HUES48 (cell line): ENCODE data around the gene RYR2.

Source experiments
- H3K27ac ChIP-seq: one replicate; pipeline ENCODE4 v1.7.0; 2013; ENCODE audit warnings: low read depth, low read length, inconsistent platforms
- H3K27me3 ChIP-seq: 2 replicates; pipeline ENCODE4 v1.6.1; 2013; ENCODE audit warnings: mild to moderate bottlenecking, low read length; ENCODE audit not compliant: control insufficient read depth, insufficient read depth
- H3K36me3 ChIP-seq: 2 replicates; pipeline ENCODE4 v1.6.1; 2013; ENCODE audit warnings: low read length; ENCODE audit not compliant: control insufficient read depth, insufficient read depth
- H3K4me1 ChIP-seq: 2 replicates; pipeline ENCODE4 v1.6.1; 2013; ENCODE audit warnings: mild to moderate bottlenecking, low read length; ENCODE audit not compliant: control insufficient read depth, insufficient read depth
- H3K4me3 ChIP-seq: 2 replicates; pipeline ENCODE4 v1.5.1; 2013; ENCODE audit warnings: mild to moderate bottlenecking, low read depth, low read length
- H3K9ac ChIP-seq: 2 replicates; pipeline ENCODE4 v1.6.1; 2013; ENCODE audit warnings: mild to moderate bottlenecking, low read depth, low read length, moderate library complexity
- H3K9me3 ChIP-seq: 2 replicates; pipeline ENCODE4 v1.6.1; 2013; ENCODE audit warnings: low read length; ENCODE audit not compliant: control insufficient read depth, insufficient read depth

The RYR2 gene

DNA sequence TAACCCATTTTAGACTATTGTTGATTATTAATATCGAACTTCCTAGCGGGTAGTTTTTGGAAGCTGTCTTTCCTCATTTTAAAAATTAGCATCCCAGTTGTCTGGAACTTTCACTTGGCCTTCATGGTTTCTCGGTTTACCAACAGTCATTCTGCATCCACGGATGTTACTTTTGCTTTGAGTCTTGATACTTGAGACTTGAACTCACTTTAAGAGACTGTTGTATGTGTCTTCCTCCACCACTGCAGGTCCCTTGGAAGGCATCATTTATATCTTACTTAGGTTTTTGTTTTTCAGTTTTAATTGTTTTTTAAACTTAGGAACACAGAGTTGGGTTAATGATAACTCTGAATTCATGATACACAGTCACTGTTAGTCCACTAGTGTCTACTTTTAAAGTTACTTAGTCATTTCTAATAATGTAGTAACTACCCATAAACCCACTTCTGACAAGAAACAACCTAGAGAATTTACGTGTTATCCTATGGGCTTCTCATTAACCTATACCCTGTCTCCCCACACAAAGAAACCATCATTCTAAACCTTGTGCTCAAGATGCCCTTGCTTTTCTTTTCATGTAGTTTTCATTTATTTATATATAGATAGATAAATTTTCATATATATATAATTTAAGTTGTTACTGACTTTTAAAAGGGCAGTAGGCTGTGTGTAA, 696.1 kb downstream of the RYR2 start:
- no peak overlapping the region for H3K27ac ChIP-seq
- no peak overlapping the region for H3K4me3 ChIP-seq
- no peaks in the 10 kb centered on the region for H3K27me3 ChIP-seq
- H3K36me3 ChIP-seq = no peaks in the 10 kb centered on the region
- peaks cover 17% of the 10 kb centered on the region for H3K4me1 ChIP-seq
- no peak overlapping the region for H3K9ac ChIP-seq
- no peaks in the 10 kb centered on the region for H3K9me3 ChIP-seq

DNA sequence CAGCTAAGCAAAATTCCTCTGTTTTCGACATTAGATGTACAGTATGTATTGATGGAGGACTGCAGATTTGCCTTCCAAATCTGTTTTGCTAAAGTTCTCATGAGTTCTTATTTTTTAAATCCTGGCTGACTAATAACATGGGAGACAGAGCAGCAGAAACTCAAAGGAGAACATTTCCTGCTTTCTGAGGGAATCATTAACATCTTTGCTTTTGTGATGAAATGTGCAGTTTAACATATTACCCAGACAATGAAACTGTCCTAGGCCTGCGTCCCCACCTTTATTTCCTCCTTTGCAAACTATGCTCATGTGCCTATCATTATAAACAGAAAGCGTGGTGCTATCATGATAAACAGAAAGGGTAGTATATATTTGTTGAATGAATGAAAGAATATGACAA, 698.9 kb downstream of the RYR2 start:
- no peaks in the 10 kb centered on the region for H3K27me3 ChIP-seq
- no peaks in the 10 kb centered on the region for H3K36me3 ChIP-seq
- H3K27ac ChIP-seq = no peak overlapping the region
- no peak overlapping the region for H3K9ac ChIP-seq
- no peaks in the 10 kb centered on the region for H3K9me3 ChIP-seq
- H3K4me3 ChIP-seq = no peak overlapping the region
- H3K4me1 ChIP-seq = peaks cover 17% of the 10 kb centered on the region

DNA sequence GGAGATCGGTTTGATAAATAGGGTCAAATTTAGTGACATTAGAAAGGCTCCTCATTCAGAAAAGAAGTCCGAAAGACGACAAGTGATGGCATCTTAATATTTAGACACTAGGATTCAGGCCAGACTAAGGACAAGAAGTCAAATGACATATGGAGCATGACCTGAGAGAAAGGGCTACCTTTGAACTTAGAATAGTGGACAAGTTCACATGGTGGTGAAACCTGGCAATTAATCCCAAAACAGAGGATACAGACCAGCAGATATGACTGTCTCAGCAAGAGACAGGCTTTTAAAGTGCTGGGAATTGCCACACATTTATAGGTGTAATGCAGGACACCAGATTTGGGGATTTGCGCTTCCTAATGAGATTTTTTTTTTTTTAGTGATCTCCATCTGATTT, 703.6 kb downstream of the RYR2 start:
- peaks cover 10% of the 10 kb centered on the region for H3K4me1 ChIP-seq
- no peak overlapping the region for H3K9ac ChIP-seq
- no peaks in the 10 kb centered on the region for H3K36me3 ChIP-seq
- no peak overlapping the region for H3K4me3 ChIP-seq
- no peaks in the 10 kb centered on the region for H3K9me3 ChIP-seq
- H3K27ac ChIP-seq = no peak overlapping the region
- H3K27me3 ChIP-seq = no peaks in the 10 kb centered on the region

DNA sequence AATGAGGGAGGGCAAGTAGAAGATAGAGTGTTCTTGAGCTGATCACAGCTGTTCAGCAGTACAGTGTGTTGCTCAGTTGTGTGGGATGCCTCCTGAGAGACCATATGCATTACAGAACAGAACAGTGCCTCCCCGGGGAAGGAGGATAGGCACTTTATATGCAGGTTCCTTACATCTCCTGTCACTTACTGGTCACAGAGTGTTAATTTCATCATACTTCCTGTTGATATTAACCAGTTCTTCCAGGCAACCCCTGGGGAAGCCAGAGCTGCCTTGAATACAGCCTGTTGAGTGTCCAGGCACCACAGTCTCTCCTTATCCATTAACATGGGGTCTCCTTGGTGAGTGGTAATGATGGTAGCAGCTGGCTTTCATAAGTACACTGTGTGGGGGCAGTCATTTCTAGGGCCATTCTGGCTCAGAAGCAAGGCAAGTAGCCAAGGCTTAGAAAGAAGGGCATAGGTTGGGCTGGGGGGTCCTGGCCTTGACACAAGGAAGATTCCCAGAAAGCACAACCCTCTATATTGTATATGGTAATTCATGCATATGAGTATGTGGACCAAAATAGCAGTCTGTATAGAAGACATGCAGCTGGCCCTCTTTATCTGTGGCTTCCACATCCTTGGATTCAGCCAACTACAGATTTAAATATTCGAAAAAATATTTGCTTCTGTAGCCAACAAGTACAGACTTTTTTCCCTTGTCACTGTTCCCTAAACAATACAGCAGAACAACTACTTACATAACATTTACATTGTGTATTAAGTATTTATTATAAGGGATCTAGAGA, 706.4 kb downstream of the RYR2 start:
- H3K9ac ChIP-seq = no peak overlapping the region
- no peaks in the 10 kb centered on the region for H3K27me3 ChIP-seq
- no peak overlapping the region for H3K4me3 ChIP-seq
- no peaks in the 10 kb centered on the region for H3K36me3 ChIP-seq
- H3K4me1 ChIP-seq = peaks cover 12% of the 10 kb centered on the region
- no peak overlapping the region for H3K27ac ChIP-seq
- no peaks in the 10 kb centered on the region for H3K9me3 ChIP-seq

DNA sequence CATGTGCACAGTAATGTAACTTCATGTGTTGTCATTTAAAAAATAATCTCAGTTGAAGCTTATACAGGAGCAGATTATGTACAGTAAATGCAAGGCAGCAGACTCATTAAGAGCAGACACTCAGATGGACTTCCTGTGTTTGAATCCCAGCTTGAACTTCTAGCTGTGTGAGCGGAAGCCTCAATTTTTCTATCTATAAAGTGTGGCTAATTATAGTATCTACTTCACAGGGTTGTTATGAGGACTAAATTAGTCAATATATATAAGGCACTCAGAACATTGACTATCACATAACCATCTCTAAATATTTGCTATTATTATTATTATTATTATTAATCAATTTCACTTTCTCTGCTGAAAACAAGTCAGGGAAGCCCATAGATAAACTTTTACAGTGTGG, 707.1 kb downstream of the RYR2 start:
- Histone ChIP-seq H3K27me3 (no peaks in the 10 kb centered on the region), H3K4me3 (no peak overlapping the region), H3K27ac (no peak overlapping the region)

DNA sequence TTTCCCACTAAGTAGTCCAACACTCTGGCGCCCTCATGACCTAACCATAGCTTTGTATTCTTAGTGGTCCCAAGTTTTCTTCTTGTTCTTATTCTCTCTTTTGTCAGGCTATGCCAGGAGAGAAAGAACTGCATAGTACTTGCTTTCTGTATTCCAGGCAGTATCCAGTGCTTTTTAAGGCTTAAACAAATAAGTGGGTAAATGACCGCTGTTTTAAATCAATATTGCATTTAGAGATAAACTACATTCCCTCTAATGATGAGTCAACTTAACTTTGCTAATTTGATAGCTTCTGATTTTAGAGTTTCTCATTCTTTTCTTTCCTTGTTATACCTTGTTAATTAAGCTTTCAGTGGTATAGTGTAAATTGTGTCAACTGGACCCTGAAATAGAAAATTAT, 709.1 kb downstream of the RYR2 start:
- Histone ChIP-seq H3K9me3 (no peaks in the 10 kb centered on the region), H3K4me1 (peaks cover 15% of the 10 kb centered on the region), H3K9ac (no peak overlapping the region), H3K27me3 (no peaks in the 10 kb centered on the region), H3K36me3 (no peaks in the 10 kb centered on the region), H3K27ac (no peak overlapping the region), H3K4me3 (no peak overlapping the region)

More for the DNA sequence above, 707.1 kb downstream of the RYR2 start:
- no peak overlapping the region for H3K9ac ChIP-seq
- H3K36me3 ChIP-seq = no peaks in the 10 kb centered on the region
- no peaks in the 10 kb centered on the region for H3K9me3 ChIP-seq
- H3K4me1 ChIP-seq = peaks cover 15% of the 10 kb centered on the region

DNA sequence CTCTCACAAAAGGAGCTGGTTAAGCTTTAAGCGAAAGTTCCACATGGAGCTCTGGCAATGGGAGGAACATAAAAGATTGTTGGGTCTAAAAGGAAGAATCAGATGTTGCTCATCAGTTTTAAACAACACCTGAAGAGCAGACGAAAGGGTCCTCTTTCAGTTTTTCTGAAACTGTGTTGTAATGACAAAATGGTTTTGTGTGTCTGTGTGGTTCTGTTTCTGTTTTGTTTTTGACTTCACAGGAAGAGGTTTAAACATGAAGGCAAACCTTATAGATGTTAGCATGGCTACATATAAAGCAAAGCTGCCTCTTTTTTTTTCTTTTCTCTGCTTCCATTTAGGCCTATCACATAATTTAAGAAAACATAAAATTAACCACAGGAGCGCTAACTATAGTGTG, 712.6 kb downstream of the RYR2 start:
- H3K9ac ChIP-seq = no peak overlapping the region
- H3K4me1 ChIP-seq = peaks cover 13% of the 10 kb centered on the region
- no peak overlapping the region for H3K4me3 ChIP-seq
- H3K27ac ChIP-seq = no peak overlapping the region
- H3K36me3 ChIP-seq = no peaks in the 10 kb centered on the region
- H3K9me3 ChIP-seq = no peaks in the 10 kb centered on the region
- no peaks in the 10 kb centered on the region for H3K27me3 ChIP-seq

DNA sequence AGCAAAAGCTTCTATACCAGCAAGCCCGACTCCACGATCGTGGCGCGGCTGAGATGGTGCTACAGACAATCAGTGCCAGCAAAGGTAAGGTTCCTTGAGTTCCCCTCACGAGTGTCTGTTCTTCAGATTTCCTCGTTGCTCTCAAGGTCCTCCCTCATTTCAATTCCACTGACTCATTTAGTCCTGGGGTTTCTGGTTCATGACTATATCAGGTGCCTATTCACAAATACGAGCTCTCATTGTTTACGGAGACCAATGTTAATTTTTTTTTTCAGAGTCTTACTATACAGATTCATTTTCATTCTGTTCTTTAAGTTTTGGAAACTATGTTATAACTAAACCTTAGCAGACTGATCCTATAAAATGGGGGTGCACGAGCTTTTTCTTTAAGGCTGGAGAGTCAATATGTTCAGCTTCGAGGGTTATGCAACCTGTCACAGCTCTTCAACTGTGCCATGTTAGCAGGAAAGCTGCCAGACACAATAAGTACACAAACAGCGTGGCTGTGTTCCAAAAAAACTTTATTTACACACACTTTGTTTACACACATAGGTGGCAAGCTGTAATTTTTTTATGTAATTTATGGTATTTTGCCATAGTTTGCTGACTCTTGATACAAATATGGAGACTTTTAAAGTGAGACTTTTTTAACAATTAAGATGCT, 714.5 kb downstream of the RYR2 start:
- Histone ChIP-seq H3K9ac (no peak overlapping the region), H3K27me3 (no peaks in the 10 kb centered on the region), H3K4me3 (no peak overlapping the region), H3K4me1 (peaks cover 13% of the 10 kb centered on the region), H3K27ac (no peak overlapping the region), H3K9me3 (no peaks in the 10 kb centered on the region), H3K36me3 (no peaks in the 10 kb centered on the region)

DNA sequence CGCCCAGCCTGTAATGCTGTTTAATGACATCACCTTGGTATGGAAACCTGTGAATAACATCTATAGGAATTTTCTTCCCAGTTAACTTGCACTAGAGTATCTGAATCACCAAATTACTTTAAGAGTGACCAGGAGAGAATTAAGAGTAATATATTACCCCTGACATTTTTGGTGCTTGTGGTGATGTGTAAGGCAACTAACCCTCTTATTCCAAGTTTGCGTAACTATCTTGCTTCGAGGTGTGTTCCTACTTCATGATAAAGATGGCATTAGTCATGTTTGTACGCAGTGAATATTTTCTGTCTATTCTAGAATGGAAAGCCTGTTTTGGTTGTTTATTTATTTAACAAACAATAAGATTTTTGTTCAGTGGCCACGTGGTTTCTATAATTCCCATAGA, 717.4 kb downstream of the RYR2 start:
- H3K4me1 ChIP-seq = no peaks in the 10 kb centered on the region
- H3K4me3 ChIP-seq = no peak overlapping the region
- no peak overlapping the region for H3K9ac ChIP-seq
- no peak overlapping the region for H3K27ac ChIP-seq
- no peaks in the 10 kb centered on the region for H3K9me3 ChIP-seq
- H3K27me3 ChIP-seq = no peaks in the 10 kb centered on the region
- H3K36me3 ChIP-seq = no peaks in the 10 kb centered on the region

DNA sequence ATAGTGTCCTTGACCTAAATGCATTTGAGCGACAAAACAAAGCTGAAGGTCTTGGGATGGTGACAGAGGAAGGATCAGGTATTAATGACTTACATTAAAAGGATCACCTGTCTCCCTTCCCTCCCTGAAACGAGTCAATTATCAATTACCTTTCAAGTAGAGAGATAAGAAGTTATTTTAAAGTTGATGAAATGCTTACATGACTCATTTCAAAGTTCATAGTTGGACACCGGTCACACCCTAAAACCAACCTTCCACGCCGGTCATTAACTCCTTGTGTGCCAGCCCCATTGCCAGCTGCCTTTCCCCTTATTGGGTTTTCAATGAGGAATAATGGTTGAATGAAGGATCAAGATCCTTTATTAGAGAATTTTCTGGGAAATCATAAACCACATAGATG, 719.0 kb downstream of the RYR2 start:
- Histone ChIP-seq H3K27ac (no peak overlapping the region), H3K36me3 (no peaks in the 10 kb centered on the region), H3K27me3 (no peaks in the 10 kb centered on the region), H3K4me3 (no peak overlapping the region), H3K9me3 (no peaks in the 10 kb centered on the region), H3K4me1 (no peaks in the 10 kb centered on the region), H3K9ac (no peak overlapping the region)

DNA sequence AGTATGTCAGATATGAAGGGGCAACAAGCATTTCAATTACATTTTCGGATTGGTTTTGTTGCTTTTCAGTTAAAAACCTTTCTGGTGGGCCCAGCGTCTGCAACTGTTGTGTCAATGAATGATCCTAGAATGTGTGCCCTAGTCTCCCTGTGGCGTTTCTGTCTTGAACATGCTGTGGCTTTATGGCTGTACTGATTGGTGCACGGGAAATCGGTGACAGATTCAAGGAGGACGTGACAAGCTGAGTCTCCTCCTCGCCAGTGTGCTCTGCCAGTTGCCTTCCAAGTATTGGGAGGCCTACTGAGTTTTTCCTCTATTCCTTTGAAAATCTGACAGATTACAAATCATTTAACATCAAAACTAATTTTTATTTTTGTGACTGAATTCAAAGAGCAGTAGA, 721.2 kb downstream of the RYR2 start:
- Histone ChIP-seq H3K27ac (no peak overlapping the region), H3K9me3 (no peaks in the 10 kb centered on the region), H3K4me3 (no peak overlapping the region), H3K27me3 (no peaks in the 10 kb centered on the region), H3K4me1 (no peaks in the 10 kb centered on the region), H3K36me3 (no peaks in the 10 kb centered on the region), H3K9ac (no peak overlapping the region)
